ENCODE results near the gene MARCHF4.

DNA sequence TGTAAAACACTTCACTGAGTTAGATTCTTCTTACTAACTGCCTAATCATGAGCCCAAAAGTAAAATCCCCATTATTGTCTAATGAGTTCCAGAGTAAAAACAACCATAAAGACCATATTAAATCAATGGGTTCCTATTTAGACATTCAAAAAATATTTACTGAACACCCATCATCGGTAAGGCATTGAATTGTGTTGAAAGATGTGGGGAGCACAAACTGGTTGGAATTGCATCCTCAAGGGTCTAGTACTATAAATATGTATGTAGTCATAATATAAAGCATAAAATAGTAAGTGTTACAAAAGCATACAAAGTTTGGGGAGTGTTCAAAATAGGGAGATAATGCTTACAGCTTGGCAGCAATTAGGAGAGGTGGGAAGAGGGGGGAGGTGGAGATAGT lies 3.0 kb upstream of the MARCHF4 start:
- no peak for TF ChIP-seq POLR2A (IDR thresholded peaks at IDR 0.05)
- TF ChIP-seq, protein P1, sequence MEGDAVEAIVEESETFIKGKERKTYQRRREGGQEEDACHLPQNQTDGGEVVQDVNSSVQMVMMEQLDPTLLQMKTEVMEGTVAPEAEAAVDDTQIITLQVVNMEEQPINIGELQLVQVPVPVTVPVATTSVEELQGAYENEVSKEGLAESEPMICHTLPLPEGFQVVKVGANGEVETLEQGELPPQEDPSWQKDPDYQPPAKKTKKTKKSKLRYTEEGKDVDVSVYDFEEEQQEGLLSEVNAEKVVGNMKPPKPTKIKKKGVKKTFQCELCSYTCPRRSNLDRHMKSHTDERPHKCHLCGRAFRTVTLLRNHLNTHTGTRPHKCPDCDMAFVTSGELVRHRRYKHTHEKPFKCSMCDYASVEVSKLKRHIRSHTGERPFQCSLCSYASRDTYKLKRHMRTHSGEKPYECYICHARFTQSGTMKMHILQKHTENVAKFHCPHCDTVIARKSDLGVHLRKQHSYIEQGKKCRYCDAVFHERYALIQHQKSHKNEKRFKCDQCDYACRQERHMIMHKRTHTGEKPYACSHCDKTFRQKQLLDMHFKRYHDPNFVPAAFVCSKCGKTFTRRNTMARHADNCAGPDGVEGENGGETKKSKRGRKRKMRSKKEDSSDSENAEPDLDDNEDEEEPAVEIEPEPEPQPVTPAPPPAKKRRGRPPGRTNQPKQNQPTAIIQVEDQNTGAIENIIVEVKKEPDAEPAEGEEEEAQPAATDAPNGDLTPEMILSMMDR (IDR thresholded peaks at IDR 0.05), result no peak
